HCT116 (cell line): Measurements from ENCODE around the gene CDK14.

ENCODE experiments used
- EZH2phosphoT487 ChIP-seq: fragments of 200-600 bp; IDR thresholded peaks from 2 replicates; pipeline ENCODE4 v1.6.1; 2018; ENCODE audit warnings: antibody characterized with exemption, borderline replicate concordance
- TCF7L2 ChIP-seq: IDR thresholded peaks from 2 replicates; pipeline ENCODE4 v1.7.0; 2011; ENCODE audit warnings: borderline replicate concordance, inconsistent platforms; ENCODE audit not compliant: insufficient read depth, insufficient read length; ENCODE audit errors: extremely low read depth
- TF ChIP-seq, protein P1 (sequence below), 3 experiments: fragments of 200-600 bp in 1 of 3; sonication (generic) in 1 of 3; IDR thresholded peaks in 2 of 3; conservative IDR thresholded peaks in 1 of 3; 2 replicates each; pipeline ENCODE4 v1.5.1; 2012 to 2017; ENCODE audit warnings: low read depth in 2 of 3, low read length in 2 of 3, antibody characterized with exemption in 1 of 3, borderline replicate concordance in 1 of 3, control low read depth in 1 of 3, mild to moderate bottlenecking in 1 of 3, mixed read lengths in 1 of 3, mixed run types in 1 of 3, moderate library complexity in 1 of 3; ENCODE audit not compliant: insufficient read depth in 1 of 3
- TF ChIP-seq, protein P2 (sequence below): IDR thresholded peaks from 2 replicates; pipeline ENCODE4 v1.6.1; 2012; ENCODE audit warnings: low read depth

DNA sequence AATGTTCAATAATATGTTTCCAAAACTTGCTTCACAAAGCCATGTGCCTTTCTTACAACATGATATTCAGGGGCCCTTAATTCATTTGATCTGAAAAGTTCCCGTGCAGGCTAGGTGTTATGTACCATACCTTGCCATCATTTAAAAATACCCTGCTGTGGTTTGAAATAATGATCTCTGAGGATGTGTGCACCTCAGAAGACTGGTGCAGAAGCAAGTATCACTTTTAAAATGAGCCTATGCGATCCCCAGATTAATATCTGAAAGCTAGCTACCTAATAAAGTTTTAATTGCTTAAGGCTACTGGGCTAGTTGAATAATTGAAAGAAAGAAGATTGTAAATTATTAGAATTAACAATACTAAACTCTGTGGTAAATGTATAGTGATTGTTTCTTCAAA lies 262.4 kb downstream of the CDK14 start:
- TF ChIP-seq, protein P1, sequence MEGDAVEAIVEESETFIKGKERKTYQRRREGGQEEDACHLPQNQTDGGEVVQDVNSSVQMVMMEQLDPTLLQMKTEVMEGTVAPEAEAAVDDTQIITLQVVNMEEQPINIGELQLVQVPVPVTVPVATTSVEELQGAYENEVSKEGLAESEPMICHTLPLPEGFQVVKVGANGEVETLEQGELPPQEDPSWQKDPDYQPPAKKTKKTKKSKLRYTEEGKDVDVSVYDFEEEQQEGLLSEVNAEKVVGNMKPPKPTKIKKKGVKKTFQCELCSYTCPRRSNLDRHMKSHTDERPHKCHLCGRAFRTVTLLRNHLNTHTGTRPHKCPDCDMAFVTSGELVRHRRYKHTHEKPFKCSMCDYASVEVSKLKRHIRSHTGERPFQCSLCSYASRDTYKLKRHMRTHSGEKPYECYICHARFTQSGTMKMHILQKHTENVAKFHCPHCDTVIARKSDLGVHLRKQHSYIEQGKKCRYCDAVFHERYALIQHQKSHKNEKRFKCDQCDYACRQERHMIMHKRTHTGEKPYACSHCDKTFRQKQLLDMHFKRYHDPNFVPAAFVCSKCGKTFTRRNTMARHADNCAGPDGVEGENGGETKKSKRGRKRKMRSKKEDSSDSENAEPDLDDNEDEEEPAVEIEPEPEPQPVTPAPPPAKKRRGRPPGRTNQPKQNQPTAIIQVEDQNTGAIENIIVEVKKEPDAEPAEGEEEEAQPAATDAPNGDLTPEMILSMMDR (IDR thresholded peaks at IDR 0.05 in 2 of 3, conservative IDR thresholded peaks at IDR 0.05 in 1 of 3; ENCODE audit: borderline replicate concordance in 1 of 3, insufficient read depth in 1 of 3, low read depth in 2 of 3, low read length in 2 of 3), result no peak
- TF ChIP-seq, protein P2, sequence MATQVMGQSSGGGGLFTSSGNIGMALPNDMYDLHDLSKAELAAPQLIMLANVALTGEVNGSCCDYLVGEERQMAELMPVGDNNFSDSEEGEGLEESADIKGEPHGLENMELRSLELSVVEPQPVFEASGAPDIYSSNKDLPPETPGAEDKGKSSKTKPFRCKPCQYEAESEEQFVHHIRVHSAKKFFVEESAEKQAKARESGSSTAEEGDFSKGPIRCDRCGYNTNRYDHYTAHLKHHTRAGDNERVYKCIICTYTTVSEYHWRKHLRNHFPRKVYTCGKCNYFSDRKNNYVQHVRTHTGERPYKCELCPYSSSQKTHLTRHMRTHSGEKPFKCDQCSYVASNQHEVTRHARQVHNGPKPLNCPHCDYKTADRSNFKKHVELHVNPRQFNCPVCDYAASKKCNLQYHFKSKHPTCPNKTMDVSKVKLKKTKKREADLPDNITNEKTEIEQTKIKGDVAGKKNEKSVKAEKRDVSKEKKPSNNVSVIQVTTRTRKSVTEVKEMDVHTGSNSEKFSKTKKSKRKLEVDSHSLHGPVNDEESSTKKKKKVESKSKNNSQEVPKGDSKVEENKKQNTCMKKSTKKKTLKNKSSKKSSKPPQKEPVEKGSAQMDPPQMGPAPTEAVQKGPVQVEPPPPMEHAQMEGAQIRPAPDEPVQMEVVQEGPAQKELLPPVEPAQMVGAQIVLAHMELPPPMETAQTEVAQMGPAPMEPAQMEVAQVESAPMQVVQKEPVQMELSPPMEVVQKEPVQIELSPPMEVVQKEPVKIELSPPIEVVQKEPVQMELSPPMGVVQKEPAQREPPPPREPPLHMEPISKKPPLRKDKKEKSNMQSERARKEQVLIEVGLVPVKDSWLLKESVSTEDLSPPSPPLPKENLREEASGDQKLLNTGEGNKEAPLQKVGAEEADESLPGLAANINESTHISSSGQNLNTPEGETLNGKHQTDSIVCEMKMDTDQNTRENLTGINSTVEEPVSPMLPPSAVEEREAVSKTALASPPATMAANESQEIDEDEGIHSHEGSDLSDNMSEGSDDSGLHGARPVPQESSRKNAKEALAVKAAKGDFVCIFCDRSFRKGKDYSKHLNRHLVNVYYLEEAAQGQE, result no peak
- TF ChIP-seq TCF7L2 (no peak), EZH2phosphoT487 (no peak)
